Measurements from ENCODE around the gene BRAT1. TPM values are rescaled to one million over a fixed set of nuclear protein-coding genes. Genes with fewer than 3 reads are reported as not detected.

Gene BRAT1
- total RNA-seq, 1 donor from 2014 or later: 30.5 TPM

GRCh38 chr7:2559283-2559950 lies 4.1 kb upstream of the BRAT1 start:
- Mint-ChIP-seq H3K4me3 (ENCODE audit: unreplicated experiment) (peak overlapping the region; percentile 63), H3K27me3 (ENCODE audit: unreplicated experiment) (peaks cover 3% of the 10 kb centered on the region), H3K4me1 (ENCODE audit: low read depth, unreplicated experiment) (no peaks in the 10 kb centered on the region), H3K36me3 (ENCODE audit: unreplicated experiment) (no peaks in the 10 kb centered on the region), H3K9me3 (ENCODE audit: unreplicated experiment) (peaks cover 7% of the 10 kb centered on the region), H3K27ac (ENCODE audit: unreplicated experiment) (peak overlapping the region; percentile 28)
- no peak for DNase-seq
- no peak for TF ChIP-seq CTCF (IDR thresholded peaks at IDR 0.05; ENCODE audit: partially characterized antibody, unreplicated experiment)

GRCh38 chr7:2558629-2559282 lies 3.4 kb upstream of the BRAT1 start, which contains the start of gene IQCE:
IQCE (plus strand) TSS chr7:2558979; CDS start chr7:2559182, 203 bp downstream.
- no peaks in the 10 kb centered on the region for H3K36me3 Mint-ChIP-seq (ENCODE audit: unreplicated experiment)
- H3K27ac Mint-ChIP-seq (ENCODE audit: unreplicated experiment): peak within 1 kb of the TSS; percentile 28
- no peak for TF ChIP-seq CTCF (IDR thresholded peaks at IDR 0.05; ENCODE audit: partially characterized antibody, unreplicated experiment)
- H3K4me1 Mint-ChIP-seq (ENCODE audit: low read depth, unreplicated experiment): peaks cover 5% of the 10 kb centered on the region
- peaks cover 11% of the 10 kb centered on the region for H3K9me3 Mint-ChIP-seq (ENCODE audit: unreplicated experiment)
- DNase-seq: peak; percentile 100
- H3K27me3 Mint-ChIP-seq (ENCODE audit: unreplicated experiment): peaks cover 3% of the 10 kb centered on the region
- H3K4me3 Mint-ChIP-seq (ENCODE audit: unreplicated experiment): peak within 1 kb of the TSS; percentile 80

GRCh38 chr7:2554661-2555111 lies 638 bp downstream of the BRAT1 start:
- DNase-seq: no peak

GRCh38 chr7:2553831-2554581 lies 1.3 kb downstream of the BRAT1 start:
- peaks cover 3% of the 10 kb centered on the region for H3K27me3 Mint-ChIP-seq (ENCODE audit: unreplicated experiment)
- H3K4me1 Mint-ChIP-seq (ENCODE audit: low read depth, unreplicated experiment): peaks cover 5% of the 10 kb centered on the region
- TF ChIP-seq CTCF (IDR thresholded peaks at IDR 0.05; ENCODE audit: partially characterized antibody, unreplicated experiment): no peak
- H3K36me3 Mint-ChIP-seq (ENCODE audit: unreplicated experiment): no peaks in the 10 kb centered on the region
- DNase-seq: peak; percentile 47
- peak overlapping the region; percentile 80 for H3K4me3 Mint-ChIP-seq (ENCODE audit: unreplicated experiment)
- H3K9me3 Mint-ChIP-seq (ENCODE audit: unreplicated experiment): peaks cover 12% of the 10 kb centered on the region
- H3K27ac Mint-ChIP-seq (ENCODE audit: unreplicated experiment): peak overlapping the region; percentile 73

More at GRCh38 chr7:2554661-2555111, 638 bp downstream of the BRAT1 start:
- Mint-ChIP-seq H3K36me3 (ENCODE audit: unreplicated experiment) (no peaks in the 10 kb centered on the region), H3K27ac (ENCODE audit: unreplicated experiment) (peak overlapping the region; percentile 73), H3K9me3 (ENCODE audit: unreplicated experiment) (peaks cover 12% of the 10 kb centered on the region), H3K4me1 (ENCODE audit: low read depth, unreplicated experiment) (peaks cover 5% of the 10 kb centered on the region), H3K27me3 (ENCODE audit: unreplicated experiment) (peaks cover 3% of the 10 kb centered on the region), H3K4me3 (ENCODE audit: unreplicated experiment) (peak overlapping the region; percentile 80)
- no peak for TF ChIP-seq CTCF (IDR thresholded peaks at IDR 0.05; ENCODE audit: partially characterized antibody, unreplicated experiment)
